HUES64 (cell line): ENCODE data around the gene NFKBIE.
A peak's percentile ranks its signal among the peaks of the same experiment; 100 is the strongest.

Experiments
- H3K27ac ChIP-seq: 2 replicates; pipeline ENCODE4 v1.7.0; 2013; ENCODE audit warnings: low read depth, low read length, inconsistent platforms
- H3K27me3 ChIP-seq: 2 replicates; pipeline ENCODE4 v1.6.1; 2013; ENCODE audit warnings: mild to moderate bottlenecking, low read length; ENCODE audit not compliant: insufficient read depth
- H3K36me3 ChIP-seq: 2 replicates; pipeline ENCODE4 v1.6.1; 2013; ENCODE audit warnings: mild to moderate bottlenecking, low read length; ENCODE audit not compliant: insufficient read depth
- H3K4me1 ChIP-seq: 2 replicates; pipeline ENCODE4 v1.6.1; 2013; ENCODE audit warnings: mild to moderate bottlenecking, low read length, moderate library complexity; ENCODE audit not compliant: insufficient read depth
- H3K4me3 ChIP-seq: 2 replicates; pipeline ENCODE4 v1.5.1; 2013; ENCODE audit warnings: mild to moderate bottlenecking, low read length, moderate library complexity
- H3K9ac ChIP-seq: 2 replicates; pipeline ENCODE4 v1.6.1; 2013; ENCODE audit warnings: mild to moderate bottlenecking, low read depth, low read length
- H3K9me3 ChIP-seq: 2 replicates; pipeline ENCODE4 v1.6.1; 2013; ENCODE audit warnings: low read depth, low read length; ENCODE audit not compliant: insufficient read depth
- WGBS: fragments of 150-250, 120-280 bp; methylation state at CpG from one replicate; pipeline ENCODE4 v1.1.7; 2013; ENCODE audit warnings: missing lambda C conversion rate; 5-methylcytosine and 5-hydroxymethylcytosine counted together

The NFKBIE gene

DNA sequence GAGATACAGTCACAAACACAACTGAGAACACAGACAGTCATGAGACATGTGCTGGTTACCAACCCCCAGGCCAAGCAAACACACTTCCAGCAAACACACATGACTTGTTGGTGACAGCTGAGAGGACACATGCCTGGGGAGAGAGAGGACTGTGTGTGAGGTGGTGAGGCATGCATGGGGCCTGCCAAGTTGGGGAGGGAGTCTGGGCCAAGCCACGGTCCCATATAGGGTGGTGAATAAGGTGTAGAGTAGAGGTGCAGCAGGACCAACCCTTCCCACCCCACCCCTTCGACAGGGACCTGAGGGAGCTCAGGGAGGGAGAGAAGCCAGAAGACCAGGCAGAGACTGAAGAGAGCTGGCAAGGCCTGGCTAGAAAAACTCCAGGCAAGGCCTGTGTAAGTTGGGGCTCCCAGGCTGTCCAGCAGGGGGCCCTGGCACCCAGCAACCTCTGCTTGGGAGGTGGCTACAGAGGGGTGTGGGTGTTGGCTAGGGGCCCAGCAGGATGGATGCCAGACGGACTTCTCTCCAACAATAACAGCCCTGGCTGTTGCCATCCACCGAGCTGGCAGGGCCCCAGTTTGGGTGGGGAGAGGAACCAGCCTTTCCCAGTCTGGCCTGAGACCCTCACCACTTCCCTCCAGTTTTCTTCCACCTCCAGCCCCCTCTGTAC is 43.9 kb downstream of the NFKBIE start:
- H3K27ac ChIP-seq, result peak overlapping the region; percentile 12; the same call in 1 of the 2 replicates
- H3K9ac ChIP-seq, result no peak overlapping the region
- H3K36me3 ChIP-seq, result no peaks in the 10 kb centered on the region
- H3K9me3 ChIP-seq, result no peaks in the 10 kb centered on the region
- WGBS, result 40% methylated on average over 3 of the region's 4 CpGs
- H3K4me1 ChIP-seq, result peaks cover 58% of the 10 kb centered on the region
- H3K27me3 ChIP-seq, result no peaks in the 10 kb centered on the region
- no peak overlapping the region for H3K4me3 ChIP-seq

DNA sequence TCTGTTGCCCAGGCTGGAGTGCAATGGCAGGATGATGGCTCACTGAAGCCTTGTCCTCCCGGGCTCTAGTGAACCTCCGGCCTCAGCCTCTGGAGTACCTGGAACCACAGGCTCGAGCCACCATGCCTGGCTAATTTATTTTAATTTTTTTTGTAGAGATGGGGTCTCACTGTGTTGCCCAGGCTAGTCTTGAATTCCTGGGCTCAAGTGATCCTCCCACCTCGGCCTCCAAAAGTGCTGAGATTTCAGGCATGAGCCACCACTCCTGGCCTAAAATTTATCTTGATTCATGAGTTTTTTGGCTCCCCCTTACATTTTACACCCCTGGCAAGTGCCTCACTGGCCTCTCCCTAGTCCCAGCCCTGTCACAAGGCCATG is 44.4 kb downstream of the NFKBIE start:
- WGBS, result 93% methylated on average over 4 of the region's 4 CpGs
- Histone ChIP-seq H3K4me1 (peaks cover 54% of the 10 kb centered on the region), H3K9me3 (no peaks in the 10 kb centered on the region), H3K27me3 (no peaks in the 10 kb centered on the region), H3K36me3 (no peaks in the 10 kb centered on the region), H3K9ac (no peak overlapping the region), H3K27ac (no peak overlapping the region), H3K4me3 (no peak overlapping the region)

DNA sequence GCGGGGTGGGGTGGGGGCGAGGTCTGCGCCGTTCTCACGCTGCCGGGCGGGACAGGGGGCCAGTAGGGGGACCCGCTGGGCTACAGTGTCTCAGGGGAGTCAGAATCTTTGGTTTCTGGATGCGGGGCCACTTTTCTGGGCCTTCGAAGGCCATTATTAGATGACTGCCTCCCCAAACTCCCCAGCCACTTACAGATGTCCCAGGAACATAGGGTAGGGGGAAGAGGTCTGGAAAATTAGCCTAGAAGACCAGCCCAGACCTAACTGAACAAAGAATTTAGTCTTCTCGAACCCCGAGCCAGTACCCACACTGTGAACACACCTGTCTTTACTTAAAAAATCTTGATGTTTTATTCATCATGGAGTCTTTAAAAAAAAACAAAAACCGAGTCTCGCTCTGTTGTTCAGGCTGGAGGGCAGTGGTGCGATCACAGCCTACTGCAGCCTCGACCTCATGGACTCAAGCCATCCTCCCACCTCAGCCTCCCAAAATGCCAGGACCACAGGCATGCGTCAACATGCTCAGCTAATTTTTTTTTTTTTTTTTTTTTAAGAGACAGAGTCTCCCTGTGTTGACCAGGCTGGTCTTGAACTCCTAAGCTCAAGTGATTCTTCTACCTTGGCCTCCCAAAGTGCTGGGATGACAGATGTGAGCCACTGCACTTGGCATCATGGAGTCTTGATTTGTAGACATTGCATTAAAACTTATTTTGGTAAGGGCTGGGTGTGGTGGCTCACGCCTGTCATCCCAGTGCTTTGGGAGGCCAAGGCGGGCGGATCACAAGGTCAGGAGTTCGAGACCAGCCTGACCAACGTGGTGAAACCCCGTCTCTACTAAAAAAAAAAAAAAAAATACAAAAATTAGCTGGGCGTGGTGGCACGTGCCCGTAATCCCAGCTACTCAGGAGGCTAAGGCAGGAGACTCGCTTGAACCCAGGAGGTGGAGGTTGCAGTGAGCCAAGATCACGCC is 45.3 kb downstream of the NFKBIE start:
- H3K27me3 ChIP-seq, result no peaks in the 10 kb centered on the region
- 56% methylated on average over 24 of the region's 28 CpGs for WGBS
- peaks cover 49% of the 10 kb centered on the region for H3K4me1 ChIP-seq
- H3K27ac ChIP-seq, result peak overlapping the region; percentile 99; the same call in 1 of the 2 replicates
- H3K9ac ChIP-seq, result peak overlapping the region; percentile 17; the same call in 1 of the 2 replicates
- H3K4me3 ChIP-seq, result peak overlapping the region; percentile 54
- H3K9me3 ChIP-seq, result no peaks in the 10 kb centered on the region
- no peaks in the 10 kb centered on the region for H3K36me3 ChIP-seq

DNA sequence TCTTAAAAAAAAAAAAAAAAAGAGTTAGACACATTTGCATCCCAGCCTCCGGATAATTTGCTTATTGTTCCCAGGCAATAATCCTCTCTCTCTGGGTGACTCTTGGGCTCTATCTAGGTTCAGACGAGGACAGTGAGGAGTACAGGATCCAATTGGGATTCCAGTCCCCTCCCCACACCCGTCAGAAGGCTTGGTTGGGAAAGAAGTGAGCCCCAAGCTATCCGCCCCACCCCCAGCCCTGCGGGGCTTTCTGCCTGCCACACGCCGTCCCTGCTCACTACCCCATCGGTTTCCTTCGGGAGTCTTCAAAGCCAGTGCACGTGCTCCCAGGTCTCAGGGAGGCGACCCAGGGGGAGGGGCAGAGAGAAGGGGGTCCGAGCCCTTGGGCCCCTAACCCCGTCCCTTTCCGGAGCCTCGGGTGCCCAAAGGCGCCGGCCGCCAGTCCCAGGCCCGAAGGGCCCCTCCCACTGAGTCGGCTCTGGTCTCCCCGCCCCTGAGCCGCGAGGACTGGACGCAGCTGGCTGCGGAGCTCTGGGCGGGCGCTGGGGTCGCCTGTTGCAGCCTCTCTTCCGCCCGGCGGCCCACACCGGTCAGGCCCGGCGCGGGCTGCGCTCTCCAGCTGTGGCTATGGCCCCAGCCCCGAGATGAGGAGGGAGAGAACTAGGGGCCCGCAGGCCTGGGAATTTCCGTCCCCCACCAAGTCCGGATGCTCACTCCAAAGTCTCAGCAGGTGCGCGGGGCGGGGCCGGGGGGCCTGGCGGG is 46.1 kb downstream of the NFKBIE start:
- Histone ChIP-seq H3K4me1 (peaks cover 40% of the 10 kb centered on the region), H3K27ac (peak overlapping the region; percentile 99), H3K9me3 (no peaks in the 10 kb centered on the region), H3K4me3 (peak overlapping the region; percentile 54), H3K9ac (peak overlapping the region; percentile 82), H3K36me3 (no peaks in the 10 kb centered on the region), H3K27me3 (no peaks in the 10 kb centered on the region)
- under 1% methylated on average over 44 of the region's 45 CpGs for WGBS

DNA sequence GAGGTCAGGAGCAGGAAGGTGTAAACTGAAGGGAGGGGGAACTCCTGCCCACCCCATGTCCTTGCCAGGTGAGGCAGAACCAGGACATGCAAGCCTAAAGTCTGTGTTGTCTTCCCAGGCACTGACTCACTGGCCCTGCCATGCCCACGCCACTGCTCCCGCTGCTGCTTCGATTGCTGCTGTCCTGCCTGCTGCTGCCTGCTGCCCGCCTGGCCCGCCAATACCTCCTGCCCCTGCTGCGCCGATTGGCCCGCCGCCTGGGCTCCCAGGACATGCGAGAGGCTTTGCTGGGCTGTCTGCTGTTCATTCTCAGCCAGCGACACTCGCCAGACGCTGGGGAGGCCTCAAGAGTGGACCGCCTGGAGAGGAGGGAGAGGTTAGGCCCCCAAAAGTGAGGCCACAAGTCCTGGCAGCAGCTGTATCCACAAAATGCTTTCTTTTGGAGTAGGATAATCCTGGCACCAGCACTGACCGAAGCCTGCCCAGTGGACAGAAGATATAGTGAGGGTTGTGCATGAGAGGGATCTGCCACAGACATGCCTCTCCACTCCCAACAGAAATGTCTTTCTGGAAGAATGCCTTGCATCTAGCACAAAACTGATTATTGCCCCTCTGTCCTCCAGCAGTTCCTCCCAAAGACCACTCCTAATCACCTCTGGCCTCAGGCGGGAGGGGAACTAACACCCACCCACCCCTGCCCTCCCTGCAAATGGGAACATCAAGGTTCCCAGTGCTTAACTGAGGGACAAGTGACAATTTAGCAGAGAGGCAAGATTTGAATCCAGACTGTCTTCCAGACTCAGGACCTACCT is 47.8 kb downstream of the NFKBIE start:
- Histone ChIP-seq H3K4me1 (peaks cover 35% of the 10 kb centered on the region), H3K27ac (peak overlapping the region; percentile 43; the same call in 1 of the 2 replicates), H3K4me3 (peak overlapping the region; percentile 54; the same call in 1 of the 2 replicates), H3K9ac (peak overlapping the region; percentile 1), H3K9me3 (no peaks in the 10 kb centered on the region), H3K27me3 (no peaks in the 10 kb centered on the region), H3K36me3 (no peaks in the 10 kb centered on the region)
- WGBS, result 32% methylated on average over 16 of the region's 16 CpGs

DNA sequence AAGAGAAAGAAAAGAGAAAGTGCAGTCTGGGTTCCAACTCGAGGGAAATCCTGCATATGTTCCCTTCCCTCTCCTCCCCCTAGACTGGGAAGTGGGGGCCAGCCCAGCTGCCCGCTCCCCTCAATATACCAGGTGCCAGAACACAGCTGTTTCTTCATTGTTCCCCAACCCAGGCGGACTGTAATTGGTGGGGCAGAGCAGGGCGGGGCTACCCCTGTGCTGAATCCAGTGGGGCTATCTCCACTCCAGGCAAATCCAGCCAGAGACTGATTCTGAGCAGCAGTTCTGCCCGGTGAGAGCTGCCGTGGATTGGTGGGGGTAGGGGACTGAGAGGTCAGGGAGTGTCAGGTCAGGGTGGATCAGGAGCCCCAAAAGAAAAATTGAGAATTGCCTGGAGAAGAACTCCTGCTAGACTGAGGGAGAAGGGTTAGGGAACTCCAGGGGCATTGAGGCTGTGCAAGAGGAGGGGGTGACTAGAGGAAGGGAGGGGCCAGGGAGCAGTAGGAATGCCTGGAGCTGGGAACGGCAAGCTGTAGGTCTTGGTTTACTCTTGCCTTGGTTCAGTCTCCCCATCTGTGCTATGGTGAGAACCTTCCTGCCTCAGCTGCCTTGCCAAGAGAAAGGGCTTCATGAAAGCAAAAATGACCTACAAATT is 48.5 kb downstream of the NFKBIE start, which contains the start of gene MYMX:
Gene MYMX (plus strand): TSS at position 250 of the 655 bp plus-strand sequence. CDS start 546 bp downstream, outside the sequence.
- Histone ChIP-seq H3K9ac (peak within 1 kb of the TSS; percentile 1), H3K27me3 (no peaks in the 10 kb centered on the region), H3K4me3 (peak within 1 kb of the TSS; percentile 28; the same call in 1 of the 2 replicates), H3K27ac (peak within 1 kb of the TSS; percentile 43; the same call in 1 of the 2 replicates), H3K9me3 (no peaks in the 10 kb centered on the region), H3K36me3 (no peaks in the 10 kb centered on the region), H3K4me1 (peaks cover 29% of the 10 kb centered on the region)
- WGBS, result 37% methylated on average over 6 of the region's 7 CpGs

DNA sequence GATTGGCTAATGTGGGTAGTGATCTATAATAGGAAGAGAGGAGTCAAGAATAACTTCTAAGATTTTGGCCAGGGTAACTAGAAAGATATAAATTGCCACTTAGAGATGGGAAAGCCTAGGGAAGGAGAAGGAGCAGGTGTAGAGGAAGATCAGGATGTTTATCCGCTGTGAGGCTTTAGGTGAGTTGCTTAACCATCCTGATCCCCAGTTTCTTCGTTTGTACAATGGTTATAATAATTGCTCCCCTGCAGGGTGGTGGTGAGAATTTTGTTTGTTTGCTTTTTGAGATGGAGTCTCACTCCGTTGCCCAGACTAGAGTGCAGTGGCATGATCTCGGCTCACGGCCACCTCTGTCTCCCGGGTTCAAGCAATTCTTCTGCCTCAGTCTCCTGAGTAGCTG is 51.0 kb downstream of the NFKBIE start:
- Histone ChIP-seq H3K4me1 (peaks cover 23% of the 10 kb centered on the region), H3K9me3 (no peaks in the 10 kb centered on the region), H3K27me3 (no peaks in the 10 kb centered on the region), H3K4me3 (no peak overlapping the region), H3K36me3 (no peaks in the 10 kb centered on the region), H3K9ac (no peak overlapping the region), H3K27ac (no peak overlapping the region)
- WGBS, result 94% methylated on average over 6 of the region's 6 CpGs

DNA sequence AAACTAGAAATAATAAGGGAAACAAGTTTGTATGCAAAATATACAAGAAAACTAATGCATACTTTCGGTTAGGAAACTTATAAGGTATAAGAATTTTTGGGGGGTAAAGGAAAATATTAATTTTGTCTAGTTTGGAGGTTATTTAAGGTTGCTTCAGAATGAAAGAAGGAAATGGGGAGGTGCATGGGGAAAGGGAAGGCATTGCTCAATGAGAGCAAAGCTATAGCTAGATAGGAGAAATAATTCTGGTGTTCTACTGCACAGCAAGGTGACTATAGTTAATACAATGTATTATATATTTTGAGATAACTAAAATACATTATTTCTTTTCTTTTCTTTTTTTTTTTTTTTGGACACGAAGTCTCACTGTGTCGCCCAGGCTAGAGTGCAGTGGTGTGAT is 54.1 kb downstream of the NFKBIE start:
- no peaks in the 10 kb centered on the region for H3K9me3 ChIP-seq
- no peaks in the 10 kb centered on the region for H3K36me3 ChIP-seq
- 90% methylated on average over 3 of the region's 3 CpGs for WGBS
- H3K27me3 ChIP-seq, result no peaks in the 10 kb centered on the region
- H3K27ac ChIP-seq, result no peak overlapping the region
- H3K9ac ChIP-seq, result no peak overlapping the region
- peaks cover 7% of the 10 kb centered on the region for H3K4me1 ChIP-seq
- no peak overlapping the region for H3K4me3 ChIP-seq
